Measurements from ENCODE around the gene MAMDC2. TPM values are rescaled to one million over a fixed set of nuclear protein-coding genes. Genes with fewer than 3 reads are reported as not detected.
"Not testable (repeated sequence)": the region's sequence is repeated elsewhere in the genome, so short reads cannot be mapped to it uniquely, and the experiment has no call there.

Gene MAMDC2
- total and polyA plus RNA-seq, 2 donors from 2014 or later = 1.5 to 7.1 TPM

- FAIRE-seq = no peak
- Histone ChIP-seq H3K36me3 (ENCODE audit: control insufficient read depth in 2 of 3, insufficient read depth in 3 of 3, low read length in 3 of 3) (no peaks in the 10 kb centered on the region), H3K9me3 (ENCODE audit: control insufficient read depth in 2 of 3, insufficient read depth in 1 of 3, low read length in 3 of 3) (no peaks in the 10 kb centered on the region), H3K27ac (ENCODE audit: low read depth in 2 of 2, low read length in 2 of 2) (no peak overlapping the region), H3K9ac (ENCODE audit: low read length in 3 of 3) (no peak overlapping the region), H3K4me1 (ENCODE audit: control insufficient read depth in 2 of 3, insufficient read depth in 2 of 3, low read depth in 1 of 3, low read length in 3 of 3) (no peaks in the 10 kb centered on the region), H3K4me3 (ENCODE audit: low read length in 3 of 3) (no peak overlapping the region), H3K27me3 (ENCODE audit: control insufficient read depth, insufficient read depth, low read length) (no peaks in the 10 kb centered on the region)
- intact Hi-C loops (cut with DNase I) = no loop called here
- TF ChIP-seq CTCF (IDR thresholded peaks at IDR 0.05; ENCODE audit: borderline replicate concordance, extremely low read depth, insufficient read depth) = no peak
- no peak for DNase-seq
Observed at GRCh38 chr9:70197216-70198044, 153.8 kb downstream of the MAMDC2 start.

- FAIRE-seq; H3K27ac ChIP-seq (ENCODE audit: low read depth in 2 of 2, low read length in 2 of 2); DNase-seq; H3K27me3 ChIP-seq (ENCODE audit: control insufficient read depth, insufficient read depth, low read length); H3K4me3 ChIP-seq (ENCODE audit: low read length in 3 of 3); H3K9me3 ChIP-seq (ENCODE audit: control insufficient read depth in 2 of 3, insufficient read depth in 1 of 3, low read length in 3 of 3); H3K36me3 ChIP-seq (ENCODE audit: control insufficient read depth in 2 of 3, insufficient read depth in 3 of 3, low read length in 3 of 3); H3K9ac ChIP-seq (ENCODE audit: low read length in 3 of 3); H3K4me1 ChIP-seq (ENCODE audit: control insufficient read depth in 2 of 3, insufficient read depth in 2 of 3, low read depth in 1 of 3, low read length in 3 of 3); intact Hi-C loops (cut with DNase I): not testable (repeated sequence)
Observed at GRCh38 chr9:70204743-70205142, 161.1 kb downstream of the MAMDC2 start.

- Histone ChIP-seq H3K27ac (ENCODE audit: low read depth in 2 of 2, low read length in 2 of 2) (no peak overlapping the region), H3K9ac (ENCODE audit: low read length in 3 of 3) (no peak overlapping the region), H3K27me3 (ENCODE audit: control insufficient read depth, insufficient read depth, low read length) (no peaks in the 10 kb centered on the region), H3K36me3 (ENCODE audit: control insufficient read depth in 2 of 3, insufficient read depth in 3 of 3, low read length in 3 of 3) (no peaks in the 10 kb centered on the region), H3K9me3 (ENCODE audit: control insufficient read depth in 2 of 3, insufficient read depth in 1 of 3, low read length in 3 of 3) (no peaks in the 10 kb centered on the region), H3K4me1 (ENCODE audit: control insufficient read depth in 2 of 3, insufficient read depth in 2 of 3, low read depth in 1 of 3, low read length in 3 of 3) (no peaks in the 10 kb centered on the region), H3K4me3 (ENCODE audit: low read length in 3 of 3) (no peak overlapping the region)
- DNase-seq (peak in 1 of 5 donors; percentile 14), FAIRE-seq (no peak)
- intact Hi-C loops (cut with DNase I) = no loop called here
- no peak for TF ChIP-seq CTCF (IDR thresholded peaks at IDR 0.05; ENCODE audit: borderline replicate concordance, extremely low read depth, insufficient read depth)
Observed at GRCh38 chr9:70205366-70206020, 161.8 kb downstream of the MAMDC2 start.

GRCh38 chr9:70217029-70217428 is 173.4 kb downstream of the MAMDC2 start:
- Histone ChIP-seq H3K4me1 (ENCODE audit: control insufficient read depth in 2 of 3, insufficient read depth in 2 of 3, low read depth in 1 of 3, low read length in 3 of 3) (no peaks in the 10 kb centered on the region), H3K27ac (ENCODE audit: low read depth in 2 of 2, low read length in 2 of 2) (no peak overlapping the region), H3K36me3 (ENCODE audit: control insufficient read depth in 2 of 3, insufficient read depth in 3 of 3, low read length in 3 of 3) (peaks cover 0 to 5% (median 0%) of the 10 kb centered on the region in 3 donors), H3K4me3 (ENCODE audit: low read length in 3 of 3) (no peak overlapping the region), H3K9ac (ENCODE audit: low read length in 3 of 3) (no peak overlapping the region), H3K27me3 (ENCODE audit: control insufficient read depth, insufficient read depth, low read length) (no peaks in the 10 kb centered on the region), H3K9me3 (ENCODE audit: control insufficient read depth in 2 of 3, insufficient read depth in 1 of 3, low read length in 3 of 3) (peaks cover 0 to 2% (median 0%) of the 10 kb centered on the region in 3 donors)
- no peak for TF ChIP-seq CTCF (IDR thresholded peaks at IDR 0.05; ENCODE audit: borderline replicate concordance, extremely low read depth, insufficient read depth)
- DNase-seq = no peak
- intact Hi-C loops (cut with DNase I) = no loop called here
- no peak for FAIRE-seq
